GM20431 (cell line): Measurements from ENCODE around the gene ARAF.

ENCODE experiments used
- in situ Hi-C: fragments of 300-500 bp; cut with MseI, MboI; formaldehyde crosslinking; loops from one replicate; pipeline ENCODE4 v1.15.0; 2020; ENCODE audit warnings: low sequenced_read_pairs; ENCODE audit not compliant: unreplicated experiment

ARAF gene

DNA sequence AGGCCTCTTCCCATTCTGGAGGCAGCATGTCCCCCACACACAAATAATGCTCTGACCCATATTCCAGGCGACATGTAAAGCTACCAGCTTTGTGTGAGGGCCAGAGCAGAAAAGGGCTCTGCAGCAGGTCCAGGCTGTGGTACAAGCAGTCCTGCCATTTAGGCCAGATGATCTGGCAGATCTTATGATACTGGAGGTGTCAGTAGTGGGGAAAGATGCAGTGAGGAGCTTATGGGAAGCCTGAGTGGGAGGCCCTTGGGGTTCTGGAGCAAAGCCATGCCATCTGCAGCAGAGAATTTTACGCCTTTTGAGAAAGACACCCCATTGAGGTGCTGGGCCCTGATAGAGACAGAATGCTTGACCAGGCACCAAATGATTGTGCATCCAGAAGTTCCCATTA lies 50.9 kb downstream of the ARAF start:
- in situ Hi-C loops = no loop called here

DNA sequence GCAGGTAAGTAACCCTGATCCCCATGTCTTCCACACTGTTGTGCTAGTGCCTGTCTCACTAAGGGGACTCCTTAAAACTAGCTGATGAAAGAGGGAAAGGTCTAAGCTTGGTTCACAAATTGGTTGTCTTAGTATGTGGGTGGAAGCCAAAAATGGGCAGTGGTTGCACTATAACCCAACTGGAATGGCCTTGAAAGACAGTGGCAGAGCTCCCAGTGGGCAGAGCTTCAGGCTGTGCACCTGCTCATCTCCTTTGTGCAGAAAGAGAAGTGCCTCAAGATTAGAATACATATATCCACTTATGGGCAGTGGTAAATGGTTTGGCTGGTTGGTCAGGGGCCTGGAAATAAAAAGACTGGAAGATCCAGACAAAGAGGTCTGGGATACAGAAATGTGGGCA lies 51.4 kb downstream of the ARAF start:
- in situ Hi-C loops = no loop called here

DNA sequence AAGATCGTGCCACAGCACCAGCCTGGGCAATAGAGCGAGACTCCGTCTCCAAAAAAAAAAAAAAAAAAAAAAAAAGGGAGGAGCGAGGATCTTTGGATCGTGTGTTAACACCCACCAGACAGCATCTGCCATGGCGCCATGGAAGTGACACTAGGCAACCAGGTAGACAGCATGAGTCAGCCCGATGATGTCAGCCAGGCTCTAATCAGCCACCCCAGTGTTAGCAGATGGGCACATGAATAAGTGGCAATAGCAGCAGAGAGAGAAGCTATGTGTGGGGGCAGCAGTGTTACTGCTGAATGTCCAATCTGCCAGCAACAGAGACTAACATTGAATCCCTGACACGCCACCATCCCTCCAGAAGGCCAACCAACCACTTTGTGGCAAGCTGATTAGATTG lies 52.1 kb downstream of the ARAF start:
- in situ Hi-C loops = no loop called here

DNA sequence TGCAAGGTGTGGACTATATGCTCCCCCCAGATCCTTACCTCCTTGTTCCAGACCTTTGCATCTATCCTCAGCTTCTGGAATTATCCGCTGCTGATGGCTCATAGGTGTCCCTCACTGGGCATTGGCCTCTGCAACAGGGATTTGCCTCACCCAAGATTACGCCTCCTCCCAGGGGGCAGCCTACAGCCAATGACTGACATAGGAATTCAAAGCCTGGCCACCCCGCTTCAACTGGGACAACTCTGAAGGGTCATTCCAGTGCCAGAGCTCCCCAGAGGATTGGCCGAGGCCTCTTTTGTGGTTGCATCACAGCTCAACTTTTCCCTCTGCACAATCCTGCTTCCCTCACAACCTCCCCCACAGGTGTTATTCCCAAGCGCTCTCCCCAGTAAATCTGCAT lies 53.6 kb downstream of the ARAF start:
- in situ Hi-C loops = no loop called here

DNA sequence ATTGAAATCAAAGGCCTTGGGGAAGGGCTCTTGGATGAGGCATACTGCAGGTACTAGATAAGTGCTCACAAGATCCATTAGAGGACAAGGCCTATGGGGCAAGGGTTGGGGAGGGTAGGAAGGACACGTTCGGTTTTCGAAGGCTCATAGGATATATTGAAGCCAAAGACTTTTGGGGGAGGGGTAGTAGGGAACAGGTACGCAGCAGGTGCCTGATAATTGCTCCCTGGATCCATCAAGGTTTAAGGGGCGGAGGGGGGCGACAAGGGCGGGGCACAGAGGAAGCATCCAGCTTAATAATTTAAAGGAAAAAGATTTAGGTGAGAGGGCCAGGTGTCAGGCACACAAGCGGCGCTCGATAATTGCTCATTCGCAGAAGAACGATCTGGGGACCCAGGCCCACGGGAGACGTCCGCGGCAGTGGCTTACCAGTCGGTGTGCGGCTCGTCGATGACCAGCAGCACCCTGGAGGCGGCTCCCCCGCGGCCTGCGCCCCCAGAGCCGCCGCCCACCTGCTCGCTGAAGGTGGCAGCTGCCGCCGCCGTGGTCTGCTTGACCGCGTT lies 58.0 kb downstream of the ARAF start:
- in situ Hi-C loops = no loop called here

DNA sequence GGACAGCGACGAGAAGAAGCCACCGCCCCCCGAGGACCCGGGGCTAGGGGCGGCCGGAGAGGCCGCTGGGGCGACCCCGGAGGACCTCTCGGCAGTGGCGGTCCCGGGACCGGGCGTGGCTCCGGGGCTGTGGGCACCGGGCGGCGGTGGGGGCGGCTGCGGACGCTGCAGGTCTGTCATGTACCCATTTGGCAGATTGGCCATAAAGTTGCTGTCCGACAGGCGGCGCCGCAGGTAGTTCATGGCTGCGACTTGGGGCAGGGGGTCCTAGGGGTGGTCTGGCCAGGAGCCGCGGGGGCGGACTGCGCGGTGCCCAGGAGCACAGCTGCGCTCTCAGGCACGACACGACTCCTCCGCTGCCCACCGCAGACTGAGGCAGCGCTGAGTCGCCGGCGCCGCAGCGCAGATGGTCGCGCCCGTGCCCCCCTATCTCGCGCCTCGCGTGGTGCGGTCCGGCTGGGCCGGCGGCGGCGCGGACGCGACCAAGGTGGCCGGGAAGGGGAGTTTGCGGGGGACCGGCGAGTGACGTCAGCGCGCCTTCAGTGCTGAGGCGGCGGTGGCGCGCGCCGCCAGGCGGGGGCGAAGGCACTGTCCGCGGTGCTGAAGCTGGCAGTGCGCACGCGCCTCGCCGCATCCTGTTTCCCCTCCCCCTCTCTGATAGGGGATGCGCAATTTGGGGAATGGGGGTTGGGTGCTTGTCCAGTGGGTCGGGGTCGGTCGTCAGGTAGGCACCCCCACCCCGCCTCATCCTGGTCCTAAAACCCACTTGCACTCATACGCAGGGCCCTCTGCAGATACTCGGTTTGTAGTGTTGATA lies 58.7 kb downstream of the ARAF start, which contains the start of gene SYN1:
SYN1 (minus strand) TSS at position 372 of the 817 bp plus-strand sequence; CDS start at position 243, 129 bp downstream.
- in situ Hi-C loops = no loop called here

DNA sequence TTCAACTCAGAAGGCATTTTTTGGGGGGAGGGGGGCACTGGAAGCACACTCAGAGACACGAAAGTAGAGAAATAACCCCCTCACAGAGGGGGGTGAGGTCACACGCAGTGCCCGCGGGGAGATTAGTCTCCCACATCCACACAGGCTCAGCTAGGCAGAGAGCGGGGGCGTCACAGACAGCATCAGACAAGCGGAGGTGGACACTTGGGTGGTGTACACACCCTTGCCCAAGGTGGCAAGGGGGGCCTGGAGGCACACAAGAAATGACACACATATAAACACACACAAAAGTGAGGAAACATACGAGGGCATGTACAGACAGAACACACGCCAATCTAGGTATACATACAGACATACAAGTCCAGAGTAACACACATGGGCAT lies 59.3 kb downstream of the ARAF start:
- in situ Hi-C loops = no loop called here
